GM21723 (cell line): Measurements from ENCODE around the gene KDM5B.
"Not testable (repeated sequence)": the region's sequence is repeated elsewhere in the genome, so short reads cannot be mapped to it uniquely, and the experiment has no call there.

Experiments used
- ATAC-seq: cut with Tn5 transposase; IDR thresholded peaks from one replicate; pipeline ENCODE4 v1.9.1; 2021; ENCODE audit warnings: mild to moderate bottlenecking, moderate library complexity; ENCODE audit not compliant: unreplicated experiment

KDM5B gene

DNA sequence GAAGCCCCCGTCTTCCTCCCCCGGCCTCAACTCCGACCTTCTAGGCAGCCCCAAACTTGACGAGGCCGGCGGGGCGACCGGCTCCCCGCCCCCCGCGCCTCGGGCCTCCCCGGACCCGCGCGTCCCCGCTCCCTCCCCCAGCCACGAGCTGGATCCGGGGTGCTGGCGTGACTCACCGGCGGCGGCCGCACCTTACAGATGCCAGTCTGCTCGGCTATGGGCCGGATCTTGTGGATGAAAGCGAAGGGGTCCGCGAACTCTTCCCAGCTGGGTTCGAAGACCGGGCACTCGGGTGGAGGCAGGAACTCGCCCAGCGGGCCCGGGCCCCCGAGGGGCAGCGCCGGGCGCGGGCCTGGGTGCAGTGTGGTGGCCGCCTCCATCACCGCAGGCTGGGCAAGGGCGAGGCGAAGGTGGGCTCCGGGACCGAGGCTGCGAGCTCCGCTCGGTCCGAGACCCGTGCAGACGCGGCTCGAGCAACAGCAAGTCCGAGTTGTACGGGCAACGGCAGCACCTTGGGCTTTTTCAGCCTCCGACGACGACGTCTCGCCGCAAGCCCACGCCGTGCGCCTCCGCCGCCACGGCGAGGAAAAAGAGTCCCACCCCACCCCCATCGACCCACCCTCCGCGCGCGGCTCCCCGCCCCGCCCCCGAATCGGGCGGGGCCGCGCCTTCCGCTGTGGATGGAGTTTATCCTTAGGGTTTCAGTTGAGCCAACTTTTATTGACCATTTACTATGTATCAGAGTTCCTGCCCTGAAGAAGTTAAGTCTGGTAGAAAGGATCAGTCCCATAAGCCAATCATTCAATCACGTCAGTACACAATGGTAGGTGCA is at the start of gene KDM5B:
KDM5B (minus strand) TSS at position 496 of the 832 bp plus-strand sequence; CDS start at position 380, 116 bp downstream.
- ATAC-seq: no peak

DNA sequence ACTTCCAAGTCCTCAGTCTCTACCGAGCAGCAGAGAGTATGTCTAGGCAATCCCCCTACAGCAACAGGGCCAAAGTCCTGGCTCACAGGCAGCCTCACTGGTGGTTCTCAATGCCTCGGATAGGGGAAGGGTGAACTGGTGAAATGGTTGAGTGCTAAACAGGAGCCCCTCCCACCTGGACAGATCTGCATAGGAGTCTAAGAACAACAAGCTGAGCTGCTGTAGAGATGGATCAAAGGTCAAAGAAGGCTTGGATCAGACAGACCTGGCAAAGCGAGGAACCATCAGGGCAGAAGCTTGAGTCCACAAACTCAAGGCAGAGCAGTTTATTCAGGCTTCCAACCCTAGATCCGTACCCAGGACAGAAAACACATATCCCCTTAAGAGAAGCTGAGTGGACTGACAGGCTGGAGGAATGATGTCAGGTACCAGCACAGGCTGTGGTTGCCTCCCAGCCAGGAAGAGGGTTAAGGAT is 49.0 kb upstream of the KDM5B start:
- no peak for ATAC-seq

DNA sequence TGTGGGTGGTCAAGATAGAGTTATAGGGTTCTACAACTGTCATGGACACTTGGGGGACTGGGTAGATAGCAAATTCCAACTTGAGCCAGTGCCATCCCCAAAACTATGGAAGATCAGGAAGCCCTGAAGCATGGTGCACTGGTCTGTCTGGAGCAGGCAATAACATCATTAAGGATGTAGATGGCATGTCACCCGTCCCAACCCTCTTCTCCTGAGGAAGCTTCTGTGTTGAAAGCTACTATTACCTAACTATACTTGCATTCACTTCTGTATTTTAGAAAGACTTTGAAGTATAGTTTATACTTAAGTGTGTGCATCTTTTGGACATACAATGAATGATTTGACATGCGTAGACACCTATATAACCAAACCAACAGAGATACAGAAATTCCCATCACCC is 47.8 kb upstream of the KDM5B start:
- ATAC-seq: no peak

- ATAC-seq: no peak
Measured at GRCh38 chr1:202854787-202855186, 46.6 kb upstream of the KDM5B start.

GRCh38 chr1:202852163-202852904 is 44.1 kb upstream of the KDM5B start:
- no peak for ATAC-seq

DNA sequence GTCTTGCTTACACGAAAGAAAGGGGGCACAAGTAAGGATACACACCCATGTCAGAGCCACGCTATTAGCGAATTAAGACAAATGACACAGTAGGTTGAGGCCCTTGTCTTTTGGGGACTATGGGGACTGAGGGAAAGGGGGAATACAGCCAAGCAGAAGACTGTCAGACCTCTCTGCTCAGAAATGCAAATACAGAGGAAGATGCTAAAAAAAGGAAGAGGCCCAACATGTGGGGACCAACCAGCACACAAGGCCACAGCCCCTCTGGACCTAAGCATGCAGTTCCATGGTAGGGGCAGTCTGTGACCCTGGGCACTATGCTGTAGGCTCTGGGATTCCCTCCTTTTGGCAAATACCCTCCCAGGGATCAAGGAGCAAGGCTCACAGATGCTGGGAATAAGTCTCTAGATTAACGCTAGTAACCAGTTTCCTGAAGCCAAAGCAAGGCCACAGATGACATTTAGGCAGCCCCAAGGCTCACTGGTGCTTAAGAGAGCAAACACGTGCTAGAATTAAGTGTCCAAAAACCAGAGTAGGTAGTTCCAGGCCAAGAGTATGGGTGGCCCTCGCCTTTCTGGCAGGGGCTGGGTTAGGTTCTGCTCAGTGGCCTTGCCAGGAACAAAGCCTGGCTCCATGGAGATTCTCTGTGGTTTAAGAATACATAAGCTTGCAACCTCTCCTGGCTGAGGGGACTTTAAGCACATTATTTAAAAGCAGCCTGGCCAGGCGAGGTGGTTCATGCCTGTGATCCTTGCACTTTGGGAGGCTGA is 42.6 kb upstream of the KDM5B start:
- no peak for ATAC-seq

GRCh38 chr1:202848191-202848542 is 39.9 kb upstream of the KDM5B start:
- peak; percentile 96 for ATAC-seq

- no peak for ATAC-seq
Measured at GRCh38 chr1:202844935-202845334, 36.7 kb upstream of the KDM5B start.

GRCh38 chr1:202844259-202844658 is 36.0 kb upstream of the KDM5B start:
- ATAC-seq: no peak

GRCh38 chr1:202843081-202843480 is 34.9 kb upstream of the KDM5B start:
- no peak for ATAC-seq

- ATAC-seq: no peak
Measured at GRCh38 chr1:202837746-202838262, 29.6 kb upstream of the KDM5B start.

DNA sequence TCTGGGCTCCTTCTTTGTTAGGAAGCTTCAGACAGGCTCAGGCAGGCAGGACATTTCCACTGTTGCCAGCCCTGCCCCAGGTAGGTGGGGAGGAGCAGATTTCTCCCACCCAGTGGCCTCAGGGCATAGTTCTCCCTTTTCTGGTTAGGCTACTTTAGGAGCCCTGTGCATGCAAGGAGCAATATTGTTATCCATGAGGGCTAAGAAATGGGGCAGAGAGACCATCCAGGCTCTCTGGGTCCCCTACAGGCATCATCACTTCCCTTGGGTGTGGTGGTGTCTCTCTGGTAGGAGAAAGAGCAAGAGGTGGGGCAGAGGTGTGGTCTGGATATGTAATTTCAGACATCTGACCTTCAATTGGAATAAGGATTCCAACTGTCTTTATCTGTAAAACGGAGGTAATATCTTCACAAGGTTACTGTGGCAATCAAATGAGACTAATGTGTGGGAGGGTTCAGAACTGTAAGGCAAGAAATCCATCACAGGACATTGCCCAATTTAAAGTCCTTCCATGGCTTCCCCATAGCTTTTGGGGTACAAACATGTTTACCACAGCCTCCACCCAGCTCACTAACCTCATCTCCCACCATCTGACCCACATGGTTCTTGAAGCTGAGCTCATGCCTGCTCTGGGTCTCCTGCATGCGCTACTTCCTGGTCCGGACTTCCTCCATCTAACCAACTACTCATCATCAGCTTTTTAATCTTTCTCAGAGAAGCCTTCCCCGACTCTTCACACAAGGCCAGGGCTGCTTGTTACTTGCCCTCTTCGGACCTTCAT is 28.6 kb upstream of the KDM5B start:
- no peak for ATAC-seq

DNA sequence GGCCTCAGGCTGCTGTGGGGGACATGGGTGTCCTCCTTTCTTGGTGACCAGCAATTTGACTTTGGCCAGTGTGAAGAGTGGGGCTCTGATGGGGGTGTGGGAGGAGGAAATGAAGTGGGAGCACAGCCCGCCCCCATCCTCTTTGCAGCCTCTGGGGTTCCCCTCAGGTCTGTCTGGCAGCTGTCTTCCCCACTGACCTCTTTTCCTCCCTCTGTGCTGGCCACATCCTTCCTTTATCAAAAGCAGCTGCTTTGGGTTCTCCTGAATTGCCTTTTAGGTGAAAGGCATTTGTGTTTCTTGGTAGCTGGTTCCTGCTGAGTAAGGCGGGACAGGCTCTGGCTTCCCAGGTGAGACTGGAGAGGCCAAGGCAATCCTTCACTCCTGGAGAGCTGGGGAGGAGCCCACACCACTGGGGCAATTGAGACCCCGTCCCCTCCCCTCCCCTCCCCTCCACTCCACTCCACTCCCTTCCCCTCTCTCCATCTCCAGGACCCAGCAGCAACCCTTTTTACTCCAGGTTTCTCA is 27.4 kb upstream of the KDM5B start:
- no peak for ATAC-seq

DNA sequence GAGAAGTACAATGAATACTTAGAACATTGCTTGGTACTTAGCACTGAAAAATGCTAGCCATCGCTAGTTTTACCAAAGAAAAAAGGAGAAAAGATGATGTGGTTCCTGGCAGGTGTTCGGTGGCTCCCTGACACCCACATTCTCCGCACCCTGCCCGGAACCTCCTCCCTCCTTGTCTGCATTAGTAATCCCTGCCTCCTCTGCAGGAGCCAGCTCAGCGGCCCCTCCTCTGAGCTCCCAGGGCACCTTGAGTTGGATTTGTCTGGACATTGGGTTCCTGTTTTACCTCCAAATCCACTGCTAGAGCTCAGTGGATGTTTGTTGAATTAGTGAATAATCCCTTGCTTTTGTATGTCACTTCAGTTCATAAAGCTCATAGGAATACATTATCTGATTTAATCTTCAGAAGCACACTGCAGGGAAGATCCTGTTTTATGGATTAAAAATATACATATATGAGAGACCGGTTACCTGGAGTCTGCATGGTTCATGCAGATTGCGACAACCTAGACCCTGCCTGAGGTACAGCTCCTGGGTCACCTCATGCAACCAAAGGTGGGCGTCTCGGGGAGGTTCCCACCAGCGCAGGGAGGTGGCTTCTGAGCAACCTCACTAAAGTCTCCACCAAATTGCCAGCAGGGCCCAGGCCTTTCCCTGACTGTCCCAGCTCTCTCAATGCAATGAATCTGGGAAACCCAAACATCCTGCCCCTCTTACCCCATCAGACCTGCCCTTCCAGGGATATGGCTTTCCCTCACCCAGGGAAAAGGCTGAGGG is 26.7 kb upstream of the KDM5B start:
- ATAC-seq: no peak

- no peak for ATAC-seq
Measured at GRCh38 chr1:202831906-202832305, 23.7 kb upstream of the KDM5B start.

DNA sequence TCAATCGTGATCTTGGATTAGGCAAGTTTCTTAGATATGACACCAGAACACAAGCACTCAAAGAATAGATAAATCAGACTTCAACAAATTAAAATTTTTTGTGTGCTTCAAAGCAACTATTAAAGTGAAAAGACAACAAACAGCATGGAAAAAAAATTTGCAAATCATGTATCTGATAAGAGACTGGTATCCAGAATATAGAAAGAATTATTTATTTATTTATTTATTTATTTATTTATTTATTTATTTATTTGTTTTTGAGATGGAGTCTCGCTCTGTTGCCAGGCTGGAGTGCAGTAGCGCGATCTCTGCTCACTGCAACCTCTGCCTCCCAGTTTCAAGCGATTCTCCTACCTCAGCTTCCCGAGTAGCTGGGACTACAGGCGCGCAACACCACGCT is 21.0 kb upstream of the KDM5B start:
- ATAC-seq: not testable (repeated sequence)

DNA sequence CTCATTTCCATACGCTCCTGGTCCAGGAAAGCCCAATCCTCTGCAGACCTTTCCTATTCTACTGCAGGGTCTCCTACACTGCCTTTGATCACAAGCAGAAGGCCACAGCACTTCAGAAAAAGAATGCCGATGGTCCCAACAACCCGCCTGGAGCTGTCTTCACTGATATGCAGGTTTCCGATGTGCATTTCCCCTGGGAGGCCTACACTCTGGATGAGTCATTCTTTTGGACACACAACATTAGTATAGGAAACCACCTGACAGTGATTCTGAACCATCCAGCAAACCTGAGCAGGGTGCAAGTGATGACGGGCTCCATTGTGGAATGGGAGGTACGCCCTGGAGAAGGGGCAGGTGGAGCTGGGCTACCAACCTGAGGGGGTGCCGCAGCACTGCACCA is 17.5 kb upstream of the KDM5B start:
- no peak for ATAC-seq

DNA sequence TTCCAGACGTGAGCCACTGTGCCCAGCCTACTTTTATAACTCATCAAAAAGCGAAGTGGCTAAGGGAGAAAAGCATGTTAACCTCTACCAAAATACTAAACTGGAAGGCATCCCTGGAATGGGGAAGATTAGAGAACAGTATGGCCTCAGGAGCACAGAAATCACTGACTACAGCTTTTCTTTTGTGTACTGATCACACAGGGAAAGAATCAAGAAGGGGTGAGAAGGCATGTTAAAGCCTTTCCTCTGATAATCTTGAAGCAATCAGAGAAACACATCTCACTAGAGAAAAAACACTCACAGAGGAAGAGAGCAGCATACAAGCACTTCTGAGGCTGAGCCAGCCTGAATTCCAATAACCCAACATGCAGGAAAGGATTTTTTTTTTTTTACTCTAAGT is 13.2 kb upstream of the KDM5B start:
- no peak for ATAC-seq

GRCh38 chr1:202818819-202819218 is 10.6 kb upstream of the KDM5B start:
- ATAC-seq: no peak
